GM06990 (cell line): ENCODE measurements around the gene ACYP1.

Experiments
- DNase-seq: peaks from one replicate; pipeline ENCODE4 v3.0.0-alpha.2; 2011; ENCODE audit not compliant: insufficient read length; ENCODE audit errors: extremely low read depth
- H3K27me3 ChIP-seq: replicated peaks from 2 replicates; pipeline ENCODE4 v1.6.0; 2011; ENCODE audit warnings: low read length; ENCODE audit not compliant: control insufficient read depth, insufficient read depth
- H3K36me3 ChIP-seq: 2 replicates; pipeline ENCODE4 v1.5.1; 2011; ENCODE audit warnings: low read length; ENCODE audit not compliant: control insufficient read depth, insufficient read depth
- H3K4me3 ChIP-seq: replicated peaks from 2 replicates; pipeline ENCODE4 v1.5.1; 2011; ENCODE audit warnings: low read depth, mild to moderate bottlenecking, control low read depth, low read length
- TF ChIP-seq, protein P1 (sequence below): IDR thresholded peaks from 2 replicates; pipeline ENCODE4 v1.5.1; 2011; ENCODE audit warnings: low read length, control low read depth, mild to moderate bottlenecking, inconsistent platforms; ENCODE audit not compliant: insufficient read depth, poor library complexity, severe bottlenecking

Gene ACYP1

DNA sequence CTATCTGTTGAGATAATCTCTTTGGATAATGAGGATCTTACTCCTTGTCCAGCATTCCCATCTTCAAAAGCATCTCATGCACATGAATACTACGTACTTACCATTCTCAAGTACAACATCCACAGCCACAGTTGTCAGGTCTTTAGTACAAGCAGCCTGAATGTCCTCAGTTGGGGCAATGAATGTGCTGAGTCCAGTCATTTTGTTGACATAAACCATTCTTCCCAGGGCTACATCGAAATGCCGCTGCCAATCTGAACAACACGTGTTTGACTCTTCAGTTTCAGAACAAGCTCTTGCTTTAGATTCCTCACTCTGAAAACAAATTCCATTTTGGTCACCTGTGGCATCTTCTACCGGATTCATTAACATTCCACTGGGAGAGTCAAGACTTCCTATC, 17.5 kb downstream of the ACYP1 start:
- TF ChIP-seq, protein P1, sequence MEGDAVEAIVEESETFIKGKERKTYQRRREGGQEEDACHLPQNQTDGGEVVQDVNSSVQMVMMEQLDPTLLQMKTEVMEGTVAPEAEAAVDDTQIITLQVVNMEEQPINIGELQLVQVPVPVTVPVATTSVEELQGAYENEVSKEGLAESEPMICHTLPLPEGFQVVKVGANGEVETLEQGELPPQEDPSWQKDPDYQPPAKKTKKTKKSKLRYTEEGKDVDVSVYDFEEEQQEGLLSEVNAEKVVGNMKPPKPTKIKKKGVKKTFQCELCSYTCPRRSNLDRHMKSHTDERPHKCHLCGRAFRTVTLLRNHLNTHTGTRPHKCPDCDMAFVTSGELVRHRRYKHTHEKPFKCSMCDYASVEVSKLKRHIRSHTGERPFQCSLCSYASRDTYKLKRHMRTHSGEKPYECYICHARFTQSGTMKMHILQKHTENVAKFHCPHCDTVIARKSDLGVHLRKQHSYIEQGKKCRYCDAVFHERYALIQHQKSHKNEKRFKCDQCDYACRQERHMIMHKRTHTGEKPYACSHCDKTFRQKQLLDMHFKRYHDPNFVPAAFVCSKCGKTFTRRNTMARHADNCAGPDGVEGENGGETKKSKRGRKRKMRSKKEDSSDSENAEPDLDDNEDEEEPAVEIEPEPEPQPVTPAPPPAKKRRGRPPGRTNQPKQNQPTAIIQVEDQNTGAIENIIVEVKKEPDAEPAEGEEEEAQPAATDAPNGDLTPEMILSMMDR = no peak
- H3K36me3 ChIP-seq = peaks cover 2% of the 10 kb centered on the region; the same call in 1 of the 2 replicates
- no peak overlapping the region for H3K4me3 ChIP-seq
- DNase-seq = no peak
- no peaks in the 10 kb centered on the region for H3K27me3 ChIP-seq

DNA sequence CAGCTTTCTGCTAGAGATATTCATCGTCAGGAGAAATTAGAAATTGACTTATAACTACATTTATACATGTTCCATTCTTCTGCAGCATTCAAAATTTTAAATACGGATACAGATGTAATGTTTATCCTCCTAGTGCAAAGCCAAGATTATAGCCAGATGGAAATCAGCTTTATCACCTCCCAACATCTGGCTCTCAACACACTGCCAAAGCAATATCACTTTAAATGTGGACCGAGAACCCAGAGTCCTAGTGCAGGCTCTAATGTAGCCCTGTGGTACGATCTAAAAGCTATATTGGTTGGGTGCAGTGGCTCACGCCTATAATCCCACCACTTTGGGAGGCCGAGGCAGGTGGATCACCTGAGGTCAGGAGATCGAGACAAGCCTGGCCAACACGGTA, 19.1 kb downstream of the ACYP1 start:
- DNase-seq = no peak
- no peak overlapping the region for H3K4me3 ChIP-seq
- TF ChIP-seq, protein P1 = no peak

GRCh38 chr14:75044322-75044721, 19.5 kb downstream of the ACYP1 start:
- Histone ChIP-seq H3K36me3 (peaks cover 2% of the 10 kb centered on the region; the same call in 1 of the 2 replicates), H3K4me3 (no peak overlapping the region), H3K27me3 (no peaks in the 10 kb centered on the region)
- DNase-seq = no peak
- TF ChIP-seq, protein P1 = no peak

More for the DNA sequence above, 19.1 kb downstream of the ACYP1 start:
- no peaks in the 10 kb centered on the region for H3K27me3 ChIP-seq
- H3K36me3 ChIP-seq = peaks cover 2% of the 10 kb centered on the region; the same call in 1 of the 2 replicates

DNA sequence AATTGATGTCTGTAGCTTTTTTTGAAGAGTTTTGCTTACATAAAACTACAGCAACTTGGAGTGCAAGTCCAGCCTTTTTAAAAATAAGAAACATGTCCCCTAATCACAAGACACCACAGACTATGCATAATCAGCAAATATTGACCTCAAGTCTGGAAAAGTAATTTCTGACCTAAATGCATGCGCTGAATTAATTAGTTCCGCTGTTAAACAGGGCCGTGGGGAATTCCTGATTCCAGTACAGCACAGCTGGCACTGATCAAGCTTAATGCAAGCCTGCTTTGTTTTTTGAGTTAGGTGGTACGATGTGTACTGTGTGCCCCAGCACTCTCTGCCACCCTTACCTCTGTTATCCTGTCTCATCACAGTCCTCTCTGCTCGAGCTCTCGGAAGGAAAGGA, 21.8 kb downstream of the ACYP1 start:
- Histone ChIP-seq H3K27me3 (no peaks in the 10 kb centered on the region), H3K36me3 (peaks cover 2% of the 10 kb centered on the region; the same call in 1 of the 2 replicates), H3K4me3 (no peak overlapping the region)
- no peak for DNase-seq
- TF ChIP-seq, protein P1 = no peak

DNA sequence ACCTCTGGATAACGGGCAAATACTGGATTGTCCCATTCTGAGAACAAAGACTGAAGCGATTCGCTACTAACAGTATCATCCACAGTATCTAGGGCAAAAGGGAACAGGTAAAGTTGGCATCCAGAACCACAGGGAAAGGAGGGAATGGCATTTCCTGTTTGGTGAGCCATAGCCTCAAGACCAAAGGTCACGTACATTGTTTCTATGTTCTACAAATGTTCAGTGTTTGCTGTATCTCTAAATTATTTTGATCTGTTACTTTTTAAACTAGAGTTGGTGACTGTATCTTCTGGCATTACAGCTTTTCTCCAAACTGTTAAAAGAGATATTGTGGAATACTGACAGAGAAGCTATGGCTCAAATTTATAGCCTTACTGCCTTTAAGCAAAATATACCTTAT, 22.2 kb downstream of the ACYP1 start:
- Histone ChIP-seq H3K27me3 (no peaks in the 10 kb centered on the region), H3K4me3 (no peak overlapping the region), H3K36me3 (peaks cover 2% of the 10 kb centered on the region; the same call in 1 of the 2 replicates)
- TF ChIP-seq, protein P1 = no peak
- no peak for DNase-seq

DNA sequence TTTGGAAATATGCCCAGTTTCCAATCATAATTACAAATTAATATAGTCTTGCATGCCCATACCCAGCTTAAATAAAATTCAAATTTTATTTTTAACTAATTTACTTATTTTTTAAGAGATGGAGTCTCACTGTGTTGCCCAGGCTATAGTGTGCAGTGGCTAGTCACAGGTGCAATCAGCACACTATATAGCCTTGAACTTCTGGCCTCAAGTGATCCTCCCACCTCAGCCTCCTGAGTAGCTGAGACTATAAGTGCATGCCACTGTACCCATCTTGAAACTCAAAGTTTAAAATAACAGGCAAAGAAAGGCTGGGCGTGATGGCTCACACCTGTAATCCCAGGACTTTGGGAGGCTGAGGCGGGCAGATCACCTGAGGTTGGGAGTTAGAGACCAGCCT, 22.9 kb downstream of the ACYP1 start:
- DNase-seq = no peak
- Histone ChIP-seq H3K36me3 (peaks cover 2% of the 10 kb centered on the region; the same call in 1 of the 2 replicates), H3K27me3 (no peaks in the 10 kb centered on the region), H3K4me3 (no peak overlapping the region)
- TF ChIP-seq, protein P1 = no peak
